Measurements from ENCODE around the gene DPY19L1. TPM values are rescaled to one million over a fixed set of nuclear protein-coding genes. Genes with fewer than 3 reads are reported as not detected.
"Not testable (repeated sequence)": the region's sequence is repeated elsewhere in the genome, so short reads cannot be mapped to it uniquely, and the experiment has no call there.

DPY19L1 gene
- total RNA-seq, 2 donors from 2014 or later: 35.8 to 75.1 TPM

GRCh38 chr7:34928560-34928959, 108.7 kb downstream of the DPY19L1 start:
- H3K27ac ChIP-seq (ENCODE audit: low read depth, low read length): no peak overlapping the region
- Mint-ChIP-seq H3K4me3 (no peak overlapping the region), H3K4me1 (no peaks in the 10 kb centered on the region), H3K27ac (no peak overlapping the region), H3K9me3 (peaks cover 11% of the 10 kb centered on the region), H3K27me3 (ENCODE audit: insufficient read depth) (peaks cover 1% of the 10 kb centered on the region), H3K36me3 (ENCODE audit: low read depth) (peaks cover 19% of the 10 kb centered on the region)
- no peak for DNase-seq
- WGBS, 2 experiments (ENCODE audit: insufficient coverage in 1 of 2, insufficient read length in 1 of 2): 77% methylated on average over 1 of the region's 1 CpG; no CpG with 5 or more reads in 1 of the 2 experiments
- no peak for TF ChIP-seq CTCF (conservative IDR thresholded peaks at IDR 0.05)
- no peaks in the 10 kb centered on the region for H3K27me3 ChIP-seq (ENCODE audit: control insufficient read depth, insufficient read depth, low read length, poor library complexity, severe bottlenecking)
- H3K4me3 ChIP-seq (ENCODE audit: low read length): no peak overlapping the region
- H3K36me3 ChIP-seq (ENCODE audit: control insufficient read depth, insufficient read depth, low read length): no peaks in the 10 kb centered on the region
- no peaks in the 10 kb centered on the region for H3K4me1 ChIP-seq (ENCODE audit: control insufficient read depth, insufficient read depth, low read length)
- no peak overlapping the region for H3K9ac ChIP-seq (ENCODE audit: extremely low read depth, low read length, poor library complexity, severe bottlenecking)
- H3K9me3 ChIP-seq (ENCODE audit: control insufficient read depth, low read length): peaks cover 8% of the 10 kb centered on the region

GRCh38 chr7:34928052-34928451, 109.2 kb downstream of the DPY19L1 start:
- Histone ChIP-seq H3K36me3 (ENCODE audit: control insufficient read depth, insufficient read depth, low read length) (no peaks in the 10 kb centered on the region), H3K9me3 (ENCODE audit: control insufficient read depth, low read length) (peaks cover 8% of the 10 kb centered on the region), H3K27me3 (ENCODE audit: control insufficient read depth, insufficient read depth, low read length, poor library complexity, severe bottlenecking) (no peaks in the 10 kb centered on the region), H3K27ac (ENCODE audit: low read depth, low read length) (no peak overlapping the region), H3K9ac (ENCODE audit: extremely low read depth, low read length, poor library complexity, severe bottlenecking) (no peak overlapping the region), H3K4me3 (ENCODE audit: low read length) (no peak overlapping the region), H3K4me1 (ENCODE audit: control insufficient read depth, insufficient read depth, low read length) (no peaks in the 10 kb centered on the region)
- H3K9me3 Mint-ChIP-seq: peaks cover 12% of the 10 kb centered on the region
- WGBS, 2 experiments (ENCODE audit: insufficient coverage in 1 of 2, insufficient read length in 1 of 2): 36 to 41% methylated on average over 4 to 5 of the region's 5 CpGs
- no peak overlapping the region for H3K4me3 Mint-ChIP-seq
- H3K27ac Mint-ChIP-seq: no peak overlapping the region
- H3K4me1 Mint-ChIP-seq: no peaks in the 10 kb centered on the region
- H3K27me3 Mint-ChIP-seq (ENCODE audit: insufficient read depth): peaks cover 3% of the 10 kb centered on the region
- DNase-seq: peak; percentile 95
- H3K36me3 Mint-ChIP-seq (ENCODE audit: low read depth): peaks cover 14% of the 10 kb centered on the region
- TF ChIP-seq CTCF (conservative IDR thresholded peaks at IDR 0.05): peak; percentile 87

GRCh38 chr7:34920470-34920869, 116.8 kb downstream of the DPY19L1 start:
- not testable (repeated sequence) for H3K9me3 ChIP-seq (ENCODE audit: control insufficient read depth, low read length); H3K4me3 ChIP-seq (ENCODE audit: low read length); DNase-seq; H3K4me1 ChIP-seq (ENCODE audit: control insufficient read depth, insufficient read depth, low read length); H3K27ac Mint-ChIP-seq; H3K27me3 ChIP-seq (ENCODE audit: control insufficient read depth, insufficient read depth, low read length, poor library complexity, severe bottlenecking); H3K4me1 Mint-ChIP-seq; H3K36me3 Mint-ChIP-seq (ENCODE audit: low read depth); H3K27ac ChIP-seq (ENCODE audit: low read depth, low read length); H3K4me3 Mint-ChIP-seq; H3K36me3 ChIP-seq (ENCODE audit: control insufficient read depth, insufficient read depth, low read length); H3K9ac ChIP-seq (ENCODE audit: extremely low read depth, low read length, poor library complexity, severe bottlenecking)
- peaks cover 15% of the 10 kb centered on the region for H3K27me3 Mint-ChIP-seq (ENCODE audit: insufficient read depth)
- H3K9me3 Mint-ChIP-seq: peaks cover 24% of the 10 kb centered on the region
- WGBS, 2 experiments (ENCODE audit: insufficient coverage in 1 of 2, insufficient read length in 1 of 2): 93% methylated on average over 4 of the region's 4 CpGs; no CpG with 5 or more reads in 1 of the 2 experiments

- H3K4me1 Mint-ChIP-seq: not testable (repeated sequence)
- peaks cover 24% of the 10 kb centered on the region for H3K9me3 Mint-ChIP-seq
- WGBS, 2 experiments (ENCODE audit: insufficient coverage in 1 of 2, insufficient read length in 1 of 2): 83 to 93% methylated on average over 1 to 2 of the region's 2 CpGs
Measured at GRCh38 chr7:34919038-34919437, 118.2 kb downstream of the DPY19L1 start.

GRCh38 chr7:34918198-34918861, 119.0 kb downstream of the DPY19L1 start:
- H3K4me3 Mint-ChIP-seq; H3K4me1 ChIP-seq (ENCODE audit: control insufficient read depth, insufficient read depth, low read length); H3K9ac ChIP-seq (ENCODE audit: extremely low read depth, low read length, poor library complexity, severe bottlenecking); H3K27ac Mint-ChIP-seq; H3K27me3 ChIP-seq (ENCODE audit: control insufficient read depth, insufficient read depth, low read length, poor library complexity, severe bottlenecking); H3K9me3 ChIP-seq (ENCODE audit: control insufficient read depth, low read length); H3K36me3 Mint-ChIP-seq (ENCODE audit: low read depth); H3K36me3 ChIP-seq (ENCODE audit: control insufficient read depth, insufficient read depth, low read length); H3K4me1 Mint-ChIP-seq; DNase-seq; H3K4me3 ChIP-seq (ENCODE audit: low read length); H3K27ac ChIP-seq (ENCODE audit: low read depth, low read length): not testable (repeated sequence)
- 82% methylated on average over 4 of the region's 6 CpGs; no CpG with 5 or more reads in 1 of the 2 experiments for whole genome bisulfite sequencing, 2 experiments (ENCODE audit: insufficient coverage in 1 of 2, insufficient read length in 1 of 2)
- Mint-ChIP-seq H3K27me3 (ENCODE audit: insufficient read depth) (peaks cover 13% of the 10 kb centered on the region), H3K9me3 (peaks cover 20% of the 10 kb centered on the region)

More at GRCh38 chr7:34919038-34919437, 118.2 kb downstream of the DPY19L1 start:
- not testable (repeated sequence) for H3K27ac ChIP-seq (ENCODE audit: low read depth, low read length); H3K4me3 Mint-ChIP-seq; H3K9ac ChIP-seq (ENCODE audit: extremely low read depth, low read length, poor library complexity, severe bottlenecking); H3K4me3 ChIP-seq (ENCODE audit: low read length); H3K36me3 ChIP-seq (ENCODE audit: control insufficient read depth, insufficient read depth, low read length); DNase-seq; H3K27ac Mint-ChIP-seq; H3K36me3 Mint-ChIP-seq (ENCODE audit: low read depth); H3K27me3 ChIP-seq (ENCODE audit: control insufficient read depth, insufficient read depth, low read length, poor library complexity, severe bottlenecking); H3K9me3 ChIP-seq (ENCODE audit: control insufficient read depth, low read length); H3K4me1 ChIP-seq (ENCODE audit: control insufficient read depth, insufficient read depth, low read length)
- peaks cover 15% of the 10 kb centered on the region for H3K27me3 Mint-ChIP-seq (ENCODE audit: insufficient read depth)

GRCh38 chr7:34917515-34917914, 119.8 kb downstream of the DPY19L1 start:
- H3K4me3 ChIP-seq (ENCODE audit: low read length); H3K4me3 Mint-ChIP-seq; H3K36me3 Mint-ChIP-seq (ENCODE audit: low read depth); H3K27ac Mint-ChIP-seq; H3K36me3 ChIP-seq (ENCODE audit: control insufficient read depth, insufficient read depth, low read length); H3K4me1 ChIP-seq (ENCODE audit: control insufficient read depth, insufficient read depth, low read length); DNase-seq; H3K27ac ChIP-seq (ENCODE audit: low read depth, low read length); H3K9ac ChIP-seq (ENCODE audit: extremely low read depth, low read length, poor library complexity, severe bottlenecking); H3K27me3 ChIP-seq (ENCODE audit: control insufficient read depth, insufficient read depth, low read length, poor library complexity, severe bottlenecking); H3K9me3 ChIP-seq (ENCODE audit: control insufficient read depth, low read length); H3K4me1 Mint-ChIP-seq: not testable (repeated sequence)
- 87% methylated on average over 4 of the region's 4 CpGs; no CpG with 5 or more reads in 1 of the 2 experiments for WGBS, 2 experiments (ENCODE audit: insufficient coverage in 1 of 2, insufficient read length in 1 of 2)
- peaks cover 10% of the 10 kb centered on the region for H3K27me3 Mint-ChIP-seq (ENCODE audit: insufficient read depth)
- H3K9me3 Mint-ChIP-seq: peaks cover 20% of the 10 kb centered on the region

Measured in endodermal cell (in vitro differentiated cells).